Stimulated activated CD4-positive, alpha-beta T cell treated with anti-CD3 and anti-CD28 coated beads, Interleukin-15, amount 100 ng/mL, for 1 hour (primary cell): Measurements from ENCODE around the gene PTEN.

Experiments
- DNase-seq, 2 donors: peaks; one replicate each; pipeline ENCODE4 v3.0.0-alpha.2; 2020; ENCODE audit warnings: low read depth in 1 of 2, low spot score in 1 of 2

PTEN gene

GRCh38 chr10:87974130-87974529 is 110.7 kb downstream of the PTEN start:
- DNase-seq = no peak

GRCh38 chr10:87974769-87975168 is 111.3 kb downstream of the PTEN start:
- DNase-seq = no peak

GRCh38 chr10:87976101-87976743 is 112.8 kb downstream of the PTEN start:
- DNase-seq = no peak

- DNase-seq = no peak
These were observed 114.7 kb downstream of the PTEN start for GRCh38 chr10:87978166-87978565.

- no peak for DNase-seq
These were observed 116.4 kb downstream of the PTEN start for GRCh38 chr10:87979847-87980246.

GRCh38 chr10:87983716-87984115 is 120.3 kb downstream of the PTEN start:
- no peak for DNase-seq

GRCh38 chr10:87987206-87987605 is 123.8 kb downstream of the PTEN start:
- DNase-seq = no peak

- DNase-seq = no peak
These were observed 128.5 kb downstream of the PTEN start for GRCh38 chr10:87991946-87992345.

GRCh38 chr10:88004451-88004850 is 141.0 kb downstream of the PTEN start:
- DNase-seq = no peak

GRCh38 chr10:88006261-88006660 is 142.8 kb downstream of the PTEN start:
- DNase-seq = no peak

GRCh38 chr10:88008866-88009470 is 145.5 kb downstream of the PTEN start:
- no peak for DNase-seq

- DNase-seq = no peak
These were observed 149.2 kb downstream of the PTEN start for GRCh38 chr10:88012641-88013040.

GRCh38 chr10:88017781-88018180 is 154.4 kb downstream of the PTEN start:
- DNase-seq = no peak

GRCh38 chr10:88019753-88020152 is 156.3 kb downstream of the PTEN start:
- no peak for DNase-seq
